Stimulated activated naive CD8-positive, alpha-beta T cell treated with anti-CD3 and anti-CD28 coated beads, Interleukin-15, amount 100 ng/mL, for 72 hours (primary cell): ENCODE measurements around the gene TNP2.

Experiments
- ATAC-seq: fragments of 150-1000 bp; cut with Tn5 transposase; 2 replicates; pipeline ENCODE4 v1.10.0; 2021; ENCODE audit warnings: mild to moderate bottlenecking, moderate library complexity
- DNase-seq, 2 donors: peaks; one replicate each; pipeline ENCODE4 v3.0.0; 2021 to 2022
- H3K27ac Mint-ChIP-seq, 2 donors: one replicate each; pipeline ENCODE4 v1.8.0; 2022; ENCODE audit warnings: mild to moderate bottlenecking in 2 of 2, mixed read lengths in 2 of 2, moderate library complexity in 2 of 2
- H3K27me3 Mint-ChIP-seq: one replicate; pipeline ENCODE4 v1.8.0; 2022; ENCODE audit warnings: mixed read lengths
- H3K4me1 Mint-ChIP-seq: one replicate; pipeline ENCODE4 v1.8.0; 2022; ENCODE audit warnings: mild to moderate bottlenecking, mixed read lengths
- H3K4me3 Mint-ChIP-seq, 2 donors: one replicate each; pipeline ENCODE4 v1.8.0; 2022; ENCODE audit warnings: mild to moderate bottlenecking in 2 of 2, mixed read lengths in 2 of 2, moderate library complexity in 1 of 2
- H3K9me3 Mint-ChIP-seq, 2 donors: one replicate each; pipeline ENCODE4 v1.8.0; 2022; ENCODE audit warnings: mixed read lengths in 2 of 2

Gene TNP2

GRCh38 chr16:11268921-11269375 is at the start of gene TNP2:
Gene TNP2, minus strand, starts transcription at chr16:11269325. Its CDS starts 63 bp downstream, at chr16:11269262.
- no peak for DNase-seq
- Mint-ChIP-seq H3K27me3 (no peaks in the 10 kb centered on the region), H3K4me3 (no peak within 1 kb of the TSS), H3K4me1 (peaks cover 9% of the 10 kb centered on the region), H3K27ac (no peak within 1 kb of the TSS), H3K9me3 (peaks cover 0 to 6% of the 10 kb centered on the region in 2 donors)
- no peak for ATAC-seq

- no peaks in the 10 kb centered on the region for H3K9me3 Mint-ChIP-seq
- H3K4me1 Mint-ChIP-seq = peaks cover 23% of the 10 kb centered on the region
- DNase-seq (no peak), ATAC-seq (no peak)
- no peaks in the 10 kb centered on the region for H3K27me3 Mint-ChIP-seq
- H3K4me3 Mint-ChIP-seq = no peak overlapping the region
- peak overlapping the region; percentile 2 to 61 for H3K27ac Mint-ChIP-seq
Observed at GRCh38 chr16:11318817-11319216, 49.7 kb upstream of the TNP2 start.

GRCh38 chr16:11316331-11317015 is 47.3 kb upstream of the TNP2 start:
- no peak for ATAC-seq
- Mint-ChIP-seq H3K27ac (peak overlapping the region in 1 of 2 donors; percentile 66), H3K27me3 (no peaks in the 10 kb centered on the region), H3K4me1 (peaks cover 41% of the 10 kb centered on the region), H3K9me3 (no peaks in the 10 kb centered on the region), H3K4me3 (no peak overlapping the region)
- no peak for DNase-seq

- DNase-seq (no peak), ATAC-seq (no peak)
- Mint-ChIP-seq H3K4me1 (peaks cover 51% of the 10 kb centered on the region), H3K4me3 (no peak overlapping the region), H3K9me3 (no peaks in the 10 kb centered on the region), H3K27ac (no peak overlapping the region), H3K27me3 (no peaks in the 10 kb centered on the region)
Observed at GRCh38 chr16:11315510-11315909, 46.4 kb upstream of the TNP2 start.

- H3K27ac Mint-ChIP-seq = no peak overlapping the region
- no peak for DNase-seq
- H3K4me3 Mint-ChIP-seq = no peak overlapping the region
- H3K27me3 Mint-ChIP-seq = no peaks in the 10 kb centered on the region
- H3K4me1 Mint-ChIP-seq = peaks cover 61% of the 10 kb centered on the region
- no peak for ATAC-seq
- no peaks in the 10 kb centered on the region for H3K9me3 Mint-ChIP-seq
Observed at GRCh38 chr16:11314309-11314894, 45.3 kb upstream of the TNP2 start.

- no peaks in the 10 kb centered on the region for H3K27me3 Mint-ChIP-seq
- ATAC-seq (no peak), DNase-seq (no peak)
- H3K4me1 Mint-ChIP-seq = peaks cover 66% of the 10 kb centered on the region
- no peaks in the 10 kb centered on the region for H3K9me3 Mint-ChIP-seq
- H3K4me3 Mint-ChIP-seq = no peak overlapping the region
- peak overlapping the region in 1 of 2 donors; percentile 56 for H3K27ac Mint-ChIP-seq
Observed at GRCh38 chr16:11313493-11314308, 44.6 kb upstream of the TNP2 start.

- Mint-ChIP-seq H3K27me3 (no peaks in the 10 kb centered on the region), H3K27ac (peak overlapping the region in 1 of 2 donors; percentile 70), H3K9me3 (no peaks in the 10 kb centered on the region), H3K4me3 (peak overlapping the region; percentile 27 to 46), H3K4me1 (peaks cover 71% of the 10 kb centered on the region)
- ATAC-seq = no peak
- DNase-seq = peak in 1 of 2 donors; percentile 27
Observed at GRCh38 chr16:11312718-11313492, 43.8 kb upstream of the TNP2 start.

- Mint-ChIP-seq H3K4me1 (peaks cover 64% of the 10 kb centered on the region), H3K27me3 (no peaks in the 10 kb centered on the region), H3K27ac (peak overlapping the region; percentile 95), H3K4me3 (peak overlapping the region; percentile 54 to 63), H3K9me3 (no peaks in the 10 kb centered on the region)
- DNase-seq (peak; percentile 37 to 87), ATAC-seq (peak; percentile 83)
Observed at GRCh38 chr16:11310997-11311561, 42.0 kb upstream of the TNP2 start.

- H3K4me1 Mint-ChIP-seq = peaks cover 63% of the 10 kb centered on the region
- H3K4me3 Mint-ChIP-seq = peak overlapping the region; percentile 54
- no peaks in the 10 kb centered on the region for H3K9me3 Mint-ChIP-seq
- ATAC-seq = peak; percentile 9
- DNase-seq = peak in 1 of 2 donors; percentile 39
- H3K27ac Mint-ChIP-seq = peak overlapping the region in 1 of 2 donors; percentile 95
- no peaks in the 10 kb centered on the region for H3K27me3 Mint-ChIP-seq
Observed at GRCh38 chr16:11310634-11310977, 41.5 kb upstream of the TNP2 start.

- H3K27me3 Mint-ChIP-seq = no peaks in the 10 kb centered on the region
- peak overlapping the region in 1 of 2 donors; percentile 59 for H3K27ac Mint-ChIP-seq
- ATAC-seq (no peak), DNase-seq (no peak)
- no peaks in the 10 kb centered on the region for H3K9me3 Mint-ChIP-seq
- H3K4me1 Mint-ChIP-seq = peaks cover 63% of the 10 kb centered on the region
- peak overlapping the region in 1 of 2 donors; percentile 48 for H3K4me3 Mint-ChIP-seq
Observed at GRCh38 chr16:11309895-11310633, 40.9 kb upstream of the TNP2 start.

- Mint-ChIP-seq H3K9me3 (no peaks in the 10 kb centered on the region), H3K4me3 (no peak overlapping the region), H3K27ac (no peak overlapping the region), H3K27me3 (no peaks in the 10 kb centered on the region), H3K4me1 (peaks cover 53% of the 10 kb centered on the region)
- no peak for DNase-seq
- no peak for ATAC-seq
Observed at GRCh38 chr16:11308493-11309283, 39.6 kb upstream of the TNP2 start.

- Mint-ChIP-seq H3K27ac (peak overlapping the region; percentile 59 to 84), H3K27me3 (no peaks in the 10 kb centered on the region), H3K9me3 (no peaks in the 10 kb centered on the region), H3K4me1 (peaks cover 51% of the 10 kb centered on the region), H3K4me3 (no peak overlapping the region)
- ATAC-seq = no peak
- no peak for DNase-seq
Observed at GRCh38 chr16:11307639-11308492, 38.7 kb upstream of the TNP2 start.

GRCh38 chr16:11306997-11307638 is 38.0 kb upstream of the TNP2 start:
- DNase-seq = no peak
- Mint-ChIP-seq H3K27ac (no peak overlapping the region), H3K4me1 (peaks cover 43% of the 10 kb centered on the region), H3K27me3 (no peaks in the 10 kb centered on the region), H3K4me3 (peak overlapping the region in 1 of 2 donors; percentile 7), H3K9me3 (no peaks in the 10 kb centered on the region)
- ATAC-seq = no peak
